Uterine smooth muscle cell (primary cell): ENCODE measurements around the gene TMEM11. TPM values are rescaled to one million over a fixed set of nuclear protein-coding genes. Genes with fewer than 3 reads are reported as not detected.

Experiments used
- total RNA-seq: library from RNA; depleted of rRNA; stranded (reverse); fragments of >200 nt; gene quantifications from 2 replicates; pipeline ENCODE4 v1.2.3, GENCODE V29; 2014

TMEM11 gene, protein sequence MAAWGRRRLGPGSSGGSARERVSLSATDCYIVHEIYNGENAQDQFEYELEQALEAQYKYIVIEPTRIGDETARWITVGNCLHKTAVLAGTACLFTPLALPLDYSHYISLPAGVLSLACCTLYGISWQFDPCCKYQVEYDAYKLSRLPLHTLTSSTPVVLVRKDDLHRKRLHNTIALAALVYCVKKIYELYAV
- total RNA-seq: 16.7 and 20.5 TPM in 2 replicates

DNA sequence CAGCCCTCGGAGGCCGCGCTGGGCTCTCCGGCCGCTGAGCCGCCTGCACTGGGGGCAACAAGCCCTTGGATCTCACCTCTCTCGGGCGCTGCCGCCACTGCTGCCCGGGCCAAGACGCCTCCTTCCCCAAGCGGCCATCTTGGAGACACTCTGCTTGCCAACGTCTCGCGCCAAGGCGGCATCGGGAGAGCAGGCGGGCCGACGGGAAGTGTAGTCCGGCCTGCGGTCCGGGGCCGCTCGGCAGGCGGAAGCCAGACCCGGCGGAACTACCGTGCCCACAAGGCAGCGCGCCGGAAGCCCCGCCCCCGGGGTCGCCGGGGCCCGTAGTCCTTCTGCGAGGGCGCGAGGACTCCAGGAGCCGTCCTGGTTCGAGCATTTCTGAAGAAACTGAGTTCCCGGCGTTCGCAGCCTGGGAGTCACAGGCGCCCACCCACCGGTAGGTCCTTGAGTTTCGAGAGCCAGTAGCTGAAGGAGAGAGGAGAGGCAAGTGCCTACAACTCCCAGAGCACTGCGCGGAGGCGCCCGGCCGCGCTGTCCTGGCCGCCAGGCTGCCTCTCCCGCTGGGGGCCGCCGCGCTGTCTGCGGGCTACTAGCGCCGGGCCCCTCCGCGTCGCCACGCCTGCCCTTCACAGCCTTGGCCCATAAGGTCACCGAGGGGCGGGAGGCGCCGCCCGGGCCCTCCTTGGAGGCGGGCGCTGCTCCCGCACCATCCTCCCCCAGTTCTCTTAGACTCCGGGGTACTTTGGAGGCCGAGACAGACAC lies at the start of gene TMEM11:
Gene TMEM11, minus strand, starts transcription at position 147 of the 762 bp plus-strand sequence. Its CDS starts 9 bp downstream, at position 138.

DNA sequence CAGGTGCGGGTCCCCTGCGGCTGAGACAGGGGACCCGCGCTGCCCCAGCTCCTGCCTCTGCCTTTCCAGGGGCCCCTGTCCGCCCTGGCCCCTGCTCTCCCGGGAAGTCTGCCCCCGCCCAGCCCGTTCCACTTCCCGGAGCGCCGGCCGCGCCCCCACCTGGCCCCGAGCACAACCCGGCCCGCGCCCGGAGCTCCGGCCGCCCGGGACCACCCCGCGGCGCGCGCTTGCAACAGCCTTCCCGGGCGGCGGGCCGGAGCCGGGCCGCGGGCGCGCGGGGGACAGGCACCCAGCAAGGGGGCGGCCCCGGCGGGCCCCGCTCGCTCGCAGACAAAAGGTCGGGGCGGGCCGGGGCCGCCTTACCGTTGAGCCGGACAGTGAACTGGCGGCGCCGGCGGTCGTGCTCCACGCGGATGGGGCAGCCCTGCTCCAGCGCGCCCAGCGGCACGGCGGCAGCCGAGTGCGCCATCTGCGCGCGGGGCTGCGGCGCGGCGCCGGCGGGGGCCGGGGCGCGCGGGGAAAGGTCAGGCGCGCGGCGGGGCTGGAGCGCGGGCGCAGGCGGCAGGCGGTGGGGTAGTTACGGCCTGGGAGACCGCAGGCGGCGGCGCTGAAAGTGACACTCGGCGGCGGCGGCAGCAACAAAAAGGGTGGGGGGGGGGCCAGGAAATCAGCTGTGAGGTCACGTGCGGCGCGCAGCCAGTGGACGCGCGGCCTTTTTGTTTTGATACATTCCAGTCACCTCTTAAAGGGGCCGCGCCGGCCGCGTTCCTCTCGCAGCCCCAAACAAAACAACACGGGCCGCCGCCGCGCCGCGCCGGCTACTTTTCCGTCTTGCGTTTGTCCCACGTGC lies 39.1 kb upstream of the TMEM11 start, which contains the start of gene NATD1:
Gene NATD1, minus strand, starts transcription at position 615 of the 850 bp plus-strand sequence. Its CDS starts 146 bp downstream, at position 469.

Other genes with a start within 250 kb of the TMEM11 start
- gene USP22, start 171.2 kb downstream of the TMEM11 start, total RNA-seq: 262 and 274 TPM in 2 replicates
- 15.9 and 19.6 TPM in 2 replicates for gene DHRS7B, start 87.2 kb downstream of the TMEM11 start, total RNA-seq
- 0.77 and 3.6 TPM in 2 replicates for gene NATD1, start 39.2 kb upstream of the TMEM11 start, total RNA-seq
- 21.1 and 34.5 TPM in 2 replicates for gene MAP2K3, start 70.5 kb upstream of the TMEM11 start, total RNA-seq
- gene KCNJ12, start 162.2 kb upstream of the TMEM11 start, total RNA-seq: under 0.01 and 0.37 TPM in 2 replicates